DND-41 (cell line): Measurements from ENCODE around the gene MPV17.

Source experiments
- ATAC-seq: fragments of 200-7000 bp; cut with Tn5 transposase; 3 replicates; pipeline ENCODE4 v1.9.1; 2021; ENCODE audit warnings: low read depth; ENCODE audit not compliant: insufficient read depth
- DNase-seq: peaks from one replicate; pipeline ENCODE4 v3.0.0-alpha.2; 2020
- H2AFZ ChIP-seq: 2 replicates; pipeline ENCODE4 v1.6.0; 2012; ENCODE audit warnings: low read depth, low read length
- H3K27ac ChIP-seq: 2 replicates; pipeline ENCODE4 v1.5.1; 2012; ENCODE audit warnings: low read length, inconsistent platforms
- H3K27me3 ChIP-seq: fragments of 200-600 bp; sonication (generic); 2 replicates; pipeline ENCODE4 v1.6.0; 2012; ENCODE audit warnings: low read length, mild to moderate bottlenecking, inconsistent platforms; ENCODE audit not compliant: insufficient read depth, poor library complexity
- H3K36me3 ChIP-seq: 2 replicates; pipeline ENCODE4 v1.5.1; 2012; ENCODE audit warnings: low read length, inconsistent platforms; ENCODE audit not compliant: insufficient read depth
- H3K4me1 ChIP-seq: 2 replicates; pipeline ENCODE4 v1.5.1; 2012; ENCODE audit warnings: mild to moderate bottlenecking, low read length; ENCODE audit not compliant: insufficient read depth
- H3K4me2 ChIP-seq: 2 replicates; pipeline ENCODE4 v1.6.0; 2012; ENCODE audit warnings: mild to moderate bottlenecking, moderate library complexity, low read length, inconsistent platforms; ENCODE audit not compliant: insufficient read depth
- H3K4me3 ChIP-seq, 2 experiments: fragments of 200-600 bp in 1 of 2; shearing (Covaris generic) in 1 of 2; 2 replicates each; pipeline ENCODE4 v1.5.1; 2012 to 2016; ENCODE audit warnings: inconsistent platforms in 2 of 2, low read length in 2 of 2, mild to moderate bottlenecking in 2 of 2, low read depth in 1 of 2, moderate library complexity in 1 of 2
- H3K79me2 ChIP-seq: 2 replicates; pipeline ENCODE4 v1.6.0; 2012; ENCODE audit warnings: low read length, inconsistent platforms; ENCODE audit not compliant: insufficient read depth
- H3K9ac ChIP-seq: 2 replicates; pipeline ENCODE4 v1.6.0; 2012; ENCODE audit warnings: low read depth, mild to moderate bottlenecking, inconsistent platforms, low read length, moderate library complexity
- H3K9me3 ChIP-seq: 2 replicates; pipeline ENCODE4 v1.5.1; 2012; ENCODE audit warnings: low read length, moderate library complexity, mild to moderate bottlenecking, inconsistent platforms; ENCODE audit not compliant: insufficient read depth, severe bottlenecking
- H4K20me1 ChIP-seq: 2 replicates; pipeline ENCODE4 v1.6.0; 2012; ENCODE audit warnings: low read length; ENCODE audit not compliant: insufficient read depth
- CTCF ChIP-seq: IDR thresholded peaks from 2 replicates; pipeline ENCODE4 v1.5.1; 2012; ENCODE audit warnings: borderline replicate concordance, low read length, moderate library complexity, mild to moderate bottlenecking; ENCODE audit not compliant: poor library complexity, severe bottlenecking; ENCODE audit errors: extremely low read depth
- EZH2 ChIP-seq: IDR thresholded peaks from 3 replicates; pipeline ENCODE4 v1.6.1; 2012; ENCODE audit warnings: borderline replicate concordance, low read depth, mild to moderate bottlenecking, moderate library complexity, low read length, inconsistent platforms; ENCODE audit not compliant: severe bottlenecking

The MPV17 gene

GRCh38 chr2:27281855-27282559 is 40.9 kb downstream of the MPV17 start, which contains the start of gene TRIM54:
TRIM54 (plus strand) TSS chr2:27282429; CDS start chr2:27282732, 303 bp downstream.
- TF ChIP-seq CTCF (no peak), EZH2 (no peak)
- ATAC-seq (no peak), DNase-seq (no peak)
- Histone ChIP-seq H2AFZ (no peak within 1 kb of the TSS), H3K4me2 (no peak within 1 kb of the TSS), H3K79me2 (no peaks in the 10 kb centered on the region), H3K27me3 (peaks cover 38% of the 10 kb centered on the region), H3K36me3 (no peaks in the 10 kb centered on the region), H3K4me3 (no peak within 1 kb of the TSS), H3K4me1 (peaks cover 8% of the 10 kb centered on the region; the same call in 1 of the 2 replicates), H4K20me1 (no peaks in the 10 kb centered on the region), H3K27ac (no peak within 1 kb of the TSS), H3K9ac (no peak within 1 kb of the TSS), H3K9me3 (no peaks in the 10 kb centered on the region)

- Histone ChIP-seq H3K4me1 (peaks cover 8% of the 10 kb centered on the region; the same call in 1 of the 2 replicates), H2AFZ (no peak overlapping the region), H3K9me3 (no peaks in the 10 kb centered on the region), H3K4me3 (no peak overlapping the region), H3K36me3 (no peaks in the 10 kb centered on the region), H3K27ac (no peak overlapping the region), H3K9ac (no peak overlapping the region), H3K79me2 (no peaks in the 10 kb centered on the region), H3K27me3 (peaks cover 34% of the 10 kb centered on the region), H3K4me2 (no peak overlapping the region), H4K20me1 (no peaks in the 10 kb centered on the region)
- DNase-seq (no peak), ATAC-seq (no peak)
- TF ChIP-seq EZH2, result no peak
- TF ChIP-seq CTCF, result no peak
These were observed 41.5 kb downstream of the MPV17 start for GRCh38 chr2:27281442-27281841.

- Histone ChIP-seq H3K27me3 (peaks cover 28% of the 10 kb centered on the region), H3K4me3 (no peak overlapping the region), H3K27ac (no peak overlapping the region), H4K20me1 (no peaks in the 10 kb centered on the region), H3K4me2 (no peak overlapping the region), H3K79me2 (no peaks in the 10 kb centered on the region), H3K9me3 (no peaks in the 10 kb centered on the region), H3K36me3 (no peaks in the 10 kb centered on the region), H3K9ac (no peak overlapping the region), H3K4me1 (peaks cover 8% of the 10 kb centered on the region; the same call in 1 of the 2 replicates), H2AFZ (no peak overlapping the region)
- no peak for TF ChIP-seq EZH2
- TF ChIP-seq CTCF, result no peak
- ATAC-seq, result no peak
- no peak for DNase-seq
These were observed 42.1 kb downstream of the MPV17 start for GRCh38 chr2:27280826-27281225.
